OCI-LY7 (cell line): ENCODE data around the gene RRAD.

Experiments used
- EZH2phosphoT487 ChIP-seq: fragments of 200-600 bp; sonication (generic); IDR thresholded peaks from 2 replicates; pipeline ENCODE4 v1.6.1; 2018; ENCODE audit warnings: low read depth, borderline replicate concordance, mild to moderate bottlenecking, mixed run types, antibody characterized with exemption, low read length, moderate library complexity, mixed read lengths
- TF ChIP-seq, protein P1 (sequence below): fragments of 200-600 bp; sonication (generic); conservative IDR thresholded peaks from 2 replicates; pipeline ENCODE4 v1.5.1; 2014; ENCODE audit warnings: mild to moderate bottlenecking, antibody characterized with exemption, low read length, moderate library complexity, mixed read lengths

DNA sequence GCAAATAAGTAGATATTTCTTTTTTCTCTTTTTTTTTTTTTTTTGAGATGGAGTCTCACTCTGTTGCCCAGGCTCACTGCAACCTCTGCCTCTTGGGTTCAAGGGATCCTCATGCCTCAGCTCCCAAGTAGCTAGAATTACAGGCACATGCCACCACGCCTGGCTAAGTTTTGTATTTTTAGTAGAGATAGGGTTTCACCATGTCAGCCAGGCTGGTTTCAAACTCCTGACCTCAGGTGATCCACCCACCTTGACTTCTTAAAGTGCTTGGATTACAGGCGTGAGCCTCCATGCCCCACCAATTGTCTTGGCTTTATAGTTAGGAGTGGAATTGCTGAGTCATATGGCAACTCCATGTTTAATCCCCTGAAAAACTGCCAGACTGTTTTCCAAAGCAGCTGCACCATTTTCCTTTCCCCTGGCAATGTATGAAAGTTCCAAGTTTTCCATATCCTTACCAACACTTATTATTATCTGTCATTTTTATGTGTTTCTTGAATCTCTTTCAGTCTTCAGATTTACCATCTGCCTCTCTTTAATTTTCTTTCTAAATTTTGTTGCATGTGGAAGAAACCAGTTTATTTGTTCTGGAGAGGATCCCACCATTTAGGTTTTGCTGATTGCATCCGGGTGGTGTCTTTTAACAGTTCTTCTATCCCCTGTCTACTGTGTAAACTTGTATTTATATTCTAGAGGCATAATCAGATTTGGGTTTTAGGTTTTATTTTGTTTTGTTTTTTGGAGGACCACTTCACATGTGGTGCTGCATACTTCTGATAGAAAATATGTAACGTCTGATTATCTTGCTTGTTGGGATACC is 25.8 kb upstream of the RRAD start:
- TF ChIP-seq, protein P1, sequence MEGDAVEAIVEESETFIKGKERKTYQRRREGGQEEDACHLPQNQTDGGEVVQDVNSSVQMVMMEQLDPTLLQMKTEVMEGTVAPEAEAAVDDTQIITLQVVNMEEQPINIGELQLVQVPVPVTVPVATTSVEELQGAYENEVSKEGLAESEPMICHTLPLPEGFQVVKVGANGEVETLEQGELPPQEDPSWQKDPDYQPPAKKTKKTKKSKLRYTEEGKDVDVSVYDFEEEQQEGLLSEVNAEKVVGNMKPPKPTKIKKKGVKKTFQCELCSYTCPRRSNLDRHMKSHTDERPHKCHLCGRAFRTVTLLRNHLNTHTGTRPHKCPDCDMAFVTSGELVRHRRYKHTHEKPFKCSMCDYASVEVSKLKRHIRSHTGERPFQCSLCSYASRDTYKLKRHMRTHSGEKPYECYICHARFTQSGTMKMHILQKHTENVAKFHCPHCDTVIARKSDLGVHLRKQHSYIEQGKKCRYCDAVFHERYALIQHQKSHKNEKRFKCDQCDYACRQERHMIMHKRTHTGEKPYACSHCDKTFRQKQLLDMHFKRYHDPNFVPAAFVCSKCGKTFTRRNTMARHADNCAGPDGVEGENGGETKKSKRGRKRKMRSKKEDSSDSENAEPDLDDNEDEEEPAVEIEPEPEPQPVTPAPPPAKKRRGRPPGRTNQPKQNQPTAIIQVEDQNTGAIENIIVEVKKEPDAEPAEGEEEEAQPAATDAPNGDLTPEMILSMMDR: no peak
- TF ChIP-seq EZH2phosphoT487: no peak
